Liver (tissue), 9 donors: ENCODE measurements around the gene TMSB4X. TPM values are rescaled to one million over a fixed set of nuclear protein-coding genes. Genes with fewer than 3 reads are reported as not detected.

ENCODE experiments used
- DNase-seq: peaks from one replicate; pipeline ENCODE4 v3.0.0-alpha.2; 2017; ENCODE audit warnings: low spot score
- H3K27ac ChIP-seq, 2 donors: one replicate each; pipeline ENCODE4 v1.7.0; 2013; ENCODE audit warnings: inconsistent platforms in 2 of 2, low read length in 2 of 2, control low read depth in 1 of 2, low read depth in 1 of 2, mild to moderate bottlenecking in 1 of 2
- H3K27me3 ChIP-seq, 4 donors: one replicate each; pipeline versions ENCODE4 v1.6.1 to v1.7.0; 2013; ENCODE audit warnings: low read length in 3 of 4, inconsistent platforms in 1 of 4, mild to moderate bottlenecking in 1 of 4, moderate library complexity in 1 of 4; ENCODE audit not compliant: control insufficient read depth in 4 of 4, insufficient read depth in 4 of 4
- H3K36me3 ChIP-seq, 4 donors: one replicate each; pipeline versions ENCODE4 v1.6.1 to v1.7.0; 2013; ENCODE audit warnings: low read length in 3 of 4, mild to moderate bottlenecking in 3 of 4, low read depth in 1 of 4, moderate library complexity in 1 of 4; ENCODE audit not compliant: control insufficient read depth in 4 of 4, insufficient read depth in 3 of 4
- H3K4me1 ChIP-seq, 4 donors: one replicate each; pipeline versions ENCODE4 v1.6.1 to v1.7.0; 2013; ENCODE audit warnings: low read length in 3 of 4, mild to moderate bottlenecking in 3 of 4, moderate library complexity in 1 of 4; ENCODE audit not compliant: control insufficient read depth in 4 of 4, insufficient read depth in 4 of 4
- H3K4me3 ChIP-seq, 3 donors: one replicate each; pipeline versions ENCODE4 v1.6.1 to v1.7.0; 2013; ENCODE audit warnings: low read length in 3 of 3, control low read depth in 1 of 3, low read depth in 1 of 3, mild to moderate bottlenecking in 1 of 3
- H3K9ac ChIP-seq, 2 donors: one replicate each; pipeline ENCODE4 v1.7.0; 2013; ENCODE audit warnings: low read length in 2 of 2, mild to moderate bottlenecking in 2 of 2, moderate library complexity in 2 of 2, control low read depth in 1 of 2, low read depth in 1 of 2
- H3K9me3 ChIP-seq, 4 donors: one replicate each; pipeline versions ENCODE4 v1.6.1 to v1.7.0; 2013; ENCODE audit warnings: low read length in 3 of 4; ENCODE audit not compliant: control insufficient read depth in 4 of 4
- ATF3 ChIP-seq: IDR thresholded peaks from 2 replicates; pipeline ENCODE4 v1.6.1; 2016; ENCODE audit warnings: antibody characterized with exemption
- CTCF ChIP-seq: fragments of 150-350 bp; IDR thresholded peaks from 2 replicates; pipeline ENCODE4 v1.5.1; 2017; ENCODE audit warnings: improper control_type of control experiment, low read depth, low read length; ENCODE audit not compliant: missing input control
- EGR1 ChIP-seq, 2 donors: IDR thresholded peaks; 2 replicates each; pipeline ENCODE4 v1.6.1; 2016 to 2018; ENCODE audit warnings: antibody characterized with exemption in 2 of 2, low read depth in 2 of 2
- FOXA1 ChIP-seq: IDR thresholded peaks from 2 replicates; pipeline ENCODE4 v1.6.1; 2016; ENCODE audit warnings: antibody characterized with exemption
- FOXA2 ChIP-seq: IDR thresholded peaks from 2 replicates; pipeline ENCODE4 v1.6.1; 2016; ENCODE audit warnings: antibody characterized with exemption
- HNF4A ChIP-seq, 2 donors: conservative IDR thresholded peaks; 2 replicates each; pipeline ENCODE4 v1.6.1; 2016; ENCODE audit warnings: antibody characterized with exemption in 2 of 2, mild to moderate bottlenecking in 2 of 2
- HNF4G ChIP-seq: IDR thresholded peaks from 2 replicates; pipeline ENCODE4 v1.6.1; 2016; ENCODE audit warnings: antibody characterized with exemption
- JUND ChIP-seq, 2 donors: IDR thresholded peaks; 2 replicates each; pipeline ENCODE4 v1.6.1; 2016; ENCODE audit warnings: antibody characterized with exemption in 2 of 2
- RAD21 ChIP-seq, 2 donors: IDR thresholded peaks; 2 replicates each; pipeline ENCODE4 v1.6.1; 2016; ENCODE audit warnings: antibody characterized with exemption in 2 of 2, mild to moderate bottlenecking in 2 of 2
- REST ChIP-seq: IDR thresholded peaks from 2 replicates; pipeline ENCODE4 v1.6.1; 2016; ENCODE audit warnings: antibody characterized with exemption, mild to moderate bottlenecking
- RXRA ChIP-seq, 2 donors: IDR thresholded peaks; 2 replicates each; pipeline ENCODE4 v1.6.1; 2017 to 2018; ENCODE audit warnings: antibody characterized with exemption in 2 of 2, mild to moderate bottlenecking in 1 of 2
- SP1 ChIP-seq: IDR thresholded peaks from 2 replicates; pipeline ENCODE4 v1.6.1; 2018; ENCODE audit warnings: antibody characterized with exemption, mild to moderate bottlenecking
- TAF1 ChIP-seq: conservative IDR thresholded peaks from 2 replicates; pipeline ENCODE4 v1.6.1; 2016; ENCODE audit warnings: antibody characterized with exemption, mild to moderate bottlenecking
- YY1 ChIP-seq: IDR thresholded peaks from 2 replicates; pipeline ENCODE4 v1.6.1; 2016; ENCODE audit warnings: antibody characterized with exemption, mild to moderate bottlenecking
- WGBS: extraction: QIAGEN DNeasy Blood & Tissue Kit; methylation state at CpG from one replicate; pipeline ENCODE4 v1.1.7; 2013; 5-methylcytosine and 5-hydroxymethylcytosine counted together
- polyA plus RNA-seq, 2 donors: library from polyadenylated mRNA; stranded (reverse) in 1 of 2; unstranded in 1 of 2; fragments of 200-250 nt in 1 of 2; fragments of >200 nt in 1 of 2; fragmentation: Nextera tagmentation in 1 of 2; extraction: Ambion mirVana in 1 of 2; gene quantifications; one replicate each; pipeline versions ENCODE4 v1.2.1 to v1.2.3, GENCODE V29; 2013 to 2015
- total RNA-seq, 2 donors: library from RNA; depleted of rRNA; stranded (reverse); fragments of >200 nt; gene quantifications; one replicate each; pipeline ENCODE4 v1.2.3, GENCODE V29; 2014
- TF ChIP-seq, protein P1 (sequence below): IDR thresholded peaks from 2 replicates; pipeline ENCODE4 v1.6.1; 2016; ENCODE audit warnings: antibody characterized with exemption
- donor health status: healthy.
- donor health status: healthy.
- donor health status: healthy.
- donor health status: healthy.
- donor health status: healthy.

Gene TMSB4X
- total and polyA plus RNA-seq, 4 donors = 658 to 1,704 (median 816) TPM

DNA sequence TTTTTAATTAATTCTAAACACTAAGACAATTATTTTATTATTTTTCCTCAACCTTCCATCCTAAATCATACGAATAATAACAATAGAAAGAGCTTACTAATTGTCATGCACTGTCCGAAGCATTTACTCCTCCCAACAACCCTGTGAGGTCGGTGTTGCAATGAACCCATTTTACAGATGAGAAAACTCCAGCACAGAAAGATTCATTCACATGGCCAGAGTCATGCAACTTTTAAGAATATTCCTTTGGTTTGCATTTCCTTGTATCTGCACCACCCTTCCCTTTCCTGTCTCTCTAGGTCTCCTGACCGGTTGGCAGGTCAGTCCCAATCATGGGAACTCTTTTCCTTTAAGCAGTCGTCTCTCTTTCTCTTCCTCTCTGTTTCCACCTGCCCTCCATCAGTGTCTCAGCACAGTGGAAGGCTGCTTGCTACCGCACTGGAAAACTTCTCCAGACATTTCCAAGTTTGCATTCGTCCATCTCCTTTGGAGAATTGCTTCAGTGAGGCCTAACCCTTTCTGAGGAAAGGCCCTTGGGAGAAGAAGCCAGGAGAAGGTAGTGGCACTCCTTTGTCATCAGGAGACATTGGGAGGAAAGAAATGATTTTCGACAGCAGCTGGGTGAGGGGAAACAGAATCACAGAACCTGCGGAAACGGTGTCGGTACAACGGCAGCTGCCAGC is 1.9 kb upstream of the TMSB4X start:
- H3K27me3 ChIP-seq = no peaks in the 10 kb centered on the region
- H3K4me3 ChIP-seq = no peak overlapping the region
- peaks cover 0 to 10% (median 8%) of the 10 kb centered on the region in 4 donors for H3K4me1 ChIP-seq
- H3K9me3 ChIP-seq = no peaks in the 10 kb centered on the region
- WGBS = 69% methylated on average over 12 of the region's 12 CpGs
- TF ChIP-seq HNF4A (conservative IDR thresholded peaks at IDR 0.05) (no peak), TAF1 (no peak), YY1 (no peak), EGR1 (IDR thresholded peaks at IDR 0.05; ENCODE audit: low read depth in 2 of 2) (no peak), JUND (IDR thresholded peaks at IDR 0.05) (no peak), CTCF (no peak), FOXA2 (no peak), FOXA1 (no peak), RAD21 (IDR thresholded peaks at IDR 0.05) (no peak), ATF3 (no peak), HNF4G (no peak), REST (no peak), RXRA (IDR thresholded peaks at IDR 0.05) (no peak), SP1 (no peak)
- TF ChIP-seq, protein P1, sequence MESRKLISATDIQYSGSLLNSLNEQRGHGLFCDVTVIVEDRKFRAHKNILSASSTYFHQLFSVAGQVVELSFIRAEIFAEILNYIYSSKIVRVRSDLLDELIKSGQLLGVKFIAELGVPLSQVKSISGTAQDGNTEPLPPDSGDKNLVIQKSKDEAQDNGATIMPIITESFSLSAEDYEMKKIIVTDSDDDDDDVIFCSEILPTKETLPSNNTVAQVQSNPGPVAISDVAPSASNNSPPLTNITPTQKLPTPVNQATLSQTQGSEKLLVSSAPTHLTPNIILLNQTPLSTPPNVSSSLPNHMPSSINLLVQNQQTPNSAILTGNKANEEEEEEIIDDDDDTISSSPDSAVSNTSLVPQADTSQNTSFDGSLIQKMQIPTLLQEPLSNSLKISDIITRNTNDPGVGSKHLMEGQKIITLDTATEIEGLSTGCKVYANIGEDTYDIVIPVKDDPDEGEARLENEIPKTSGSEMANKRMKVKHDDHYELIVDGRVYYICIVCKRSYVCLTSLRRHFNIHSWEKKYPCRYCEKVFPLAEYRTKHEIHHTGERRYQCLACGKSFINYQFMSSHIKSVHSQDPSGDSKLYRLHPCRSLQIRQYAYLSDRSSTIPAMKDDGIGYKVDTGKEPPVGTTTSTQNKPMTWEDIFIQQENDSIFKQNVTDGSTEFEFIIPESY = no peak
- H3K27ac ChIP-seq = peak overlapping the region; percentile 83 to 98
- DNase-seq = no peak
- no peaks in the 10 kb centered on the region for H3K36me3 ChIP-seq
- H3K9ac ChIP-seq = peak overlapping the region in 1 of 2 donors; percentile 43
